Measurements from ENCODE around the gene PRKACA.
"Not testable (repeated sequence)": the region's sequence is repeated elsewhere in the genome, so short reads cannot be mapped to it uniquely, and the experiment has no call there.

DNA sequence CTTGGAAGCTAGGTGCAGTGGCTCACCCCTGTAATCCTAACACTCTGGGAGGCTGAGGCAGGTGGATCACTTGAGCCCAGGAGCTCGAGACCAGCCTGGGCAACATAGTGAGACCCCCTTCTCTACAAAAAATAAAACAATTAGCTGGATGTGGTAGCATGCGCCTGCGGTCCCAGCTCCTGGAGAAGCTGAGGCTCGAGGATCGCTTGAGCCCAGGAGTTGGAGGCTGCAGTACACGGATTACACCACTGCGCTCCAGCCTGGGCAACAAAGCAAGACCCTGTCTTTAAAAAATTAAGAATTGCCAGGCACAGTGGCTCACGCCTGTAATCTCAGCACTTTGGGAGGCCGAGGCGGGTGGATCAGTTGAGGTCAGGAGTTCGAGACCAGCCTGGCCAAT lies 66.6 kb downstream of the PRKACA start:
- TF ChIP-seq, protein P1, sequence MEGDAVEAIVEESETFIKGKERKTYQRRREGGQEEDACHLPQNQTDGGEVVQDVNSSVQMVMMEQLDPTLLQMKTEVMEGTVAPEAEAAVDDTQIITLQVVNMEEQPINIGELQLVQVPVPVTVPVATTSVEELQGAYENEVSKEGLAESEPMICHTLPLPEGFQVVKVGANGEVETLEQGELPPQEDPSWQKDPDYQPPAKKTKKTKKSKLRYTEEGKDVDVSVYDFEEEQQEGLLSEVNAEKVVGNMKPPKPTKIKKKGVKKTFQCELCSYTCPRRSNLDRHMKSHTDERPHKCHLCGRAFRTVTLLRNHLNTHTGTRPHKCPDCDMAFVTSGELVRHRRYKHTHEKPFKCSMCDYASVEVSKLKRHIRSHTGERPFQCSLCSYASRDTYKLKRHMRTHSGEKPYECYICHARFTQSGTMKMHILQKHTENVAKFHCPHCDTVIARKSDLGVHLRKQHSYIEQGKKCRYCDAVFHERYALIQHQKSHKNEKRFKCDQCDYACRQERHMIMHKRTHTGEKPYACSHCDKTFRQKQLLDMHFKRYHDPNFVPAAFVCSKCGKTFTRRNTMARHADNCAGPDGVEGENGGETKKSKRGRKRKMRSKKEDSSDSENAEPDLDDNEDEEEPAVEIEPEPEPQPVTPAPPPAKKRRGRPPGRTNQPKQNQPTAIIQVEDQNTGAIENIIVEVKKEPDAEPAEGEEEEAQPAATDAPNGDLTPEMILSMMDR (IDR thresholded peaks at IDR 0.05) = not testable (repeated sequence)
- TF ChIP-seq EP300 (IDR thresholded peaks at IDR 0.05) = not testable (repeated sequence)
